Effector memory CD4-positive, alpha-beta T cell (primary cell): ENCODE results near the gene NSD1.
"Not testable (repeated sequence)": the region's sequence is repeated elsewhere in the genome, so short reads cannot be mapped to it uniquely, and the experiment has no call there.

ENCODE experiments used
- DNase-seq, 3 donors: peaks; one replicate each; pipeline ENCODE4 v3.0.0-alpha.2; 2020
- H3K27ac ChIP-seq: 2 replicates; pipeline ENCODE4 v1.7.0; 2013; ENCODE audit warnings: mild to moderate bottlenecking, low read length, moderate library complexity; ENCODE audit not compliant: insufficient read depth, poor library complexity, severe bottlenecking
- H3K27me3 ChIP-seq: replicated peaks from 2 replicates; pipeline ENCODE4 v1.7.0; 2013; ENCODE audit warnings: mild to moderate bottlenecking, low read length; ENCODE audit not compliant: insufficient read depth, control insufficient read depth, poor library complexity, severe bottlenecking
- H3K36me3 ChIP-seq: 2 replicates; pipeline ENCODE4 v1.7.0; 2013; ENCODE audit warnings: mild to moderate bottlenecking, low read length, moderate library complexity; ENCODE audit not compliant: control insufficient read depth, insufficient read depth
- H3K4me1 ChIP-seq: 2 replicates; pipeline ENCODE4 v1.7.0; 2013; ENCODE audit warnings: low read length, mild to moderate bottlenecking; ENCODE audit not compliant: control insufficient read depth, insufficient read depth, poor library complexity, severe bottlenecking
- H3K4me3 ChIP-seq: 2 replicates; pipeline ENCODE4 v1.7.0; 2013; ENCODE audit warnings: low read length, low read depth, mild to moderate bottlenecking; ENCODE audit not compliant: insufficient read depth, poor library complexity, severe bottlenecking
- H3K9me3 ChIP-seq: 2 replicates; pipeline ENCODE4 v1.7.0; 2013; ENCODE audit warnings: mild to moderate bottlenecking, low read length, moderate library complexity; ENCODE audit not compliant: control insufficient read depth

NSD1 gene

DNA sequence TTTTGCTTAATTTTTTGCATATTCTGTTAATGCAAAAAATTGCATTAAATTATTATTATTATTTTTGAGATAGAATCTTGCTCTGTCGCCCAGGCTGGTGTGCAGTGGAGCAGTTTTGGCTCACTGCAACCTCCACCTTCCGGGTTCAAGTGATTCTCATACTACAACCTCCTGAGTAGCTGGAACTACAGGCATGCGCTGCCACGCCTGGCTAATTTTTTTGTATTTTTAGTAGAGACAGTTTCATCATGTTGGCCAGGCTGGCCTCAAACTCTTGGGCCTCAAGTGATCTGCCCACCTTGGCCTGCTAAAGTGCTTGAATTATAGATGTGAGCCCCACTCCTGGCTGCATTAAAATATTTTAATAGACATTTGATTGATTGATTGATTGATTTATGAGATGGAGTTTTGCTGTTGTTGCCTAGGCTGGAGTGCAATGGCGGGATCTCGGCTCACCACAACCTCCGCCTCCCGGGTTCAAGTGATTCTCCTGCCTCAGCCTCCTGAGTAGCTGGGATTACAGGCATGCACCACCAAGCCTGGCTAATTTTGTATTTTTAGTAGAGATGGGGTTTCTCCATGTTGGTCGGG lies 44.4 kb downstream of the NSD1 start:
- H3K9me3 ChIP-seq, H3K4me1 ChIP-seq, H3K27me3 ChIP-seq, H3K4me3 ChIP-seq, H3K27ac ChIP-seq, DNase-seq, H3K36me3 ChIP-seq: not testable (repeated sequence)

DNA sequence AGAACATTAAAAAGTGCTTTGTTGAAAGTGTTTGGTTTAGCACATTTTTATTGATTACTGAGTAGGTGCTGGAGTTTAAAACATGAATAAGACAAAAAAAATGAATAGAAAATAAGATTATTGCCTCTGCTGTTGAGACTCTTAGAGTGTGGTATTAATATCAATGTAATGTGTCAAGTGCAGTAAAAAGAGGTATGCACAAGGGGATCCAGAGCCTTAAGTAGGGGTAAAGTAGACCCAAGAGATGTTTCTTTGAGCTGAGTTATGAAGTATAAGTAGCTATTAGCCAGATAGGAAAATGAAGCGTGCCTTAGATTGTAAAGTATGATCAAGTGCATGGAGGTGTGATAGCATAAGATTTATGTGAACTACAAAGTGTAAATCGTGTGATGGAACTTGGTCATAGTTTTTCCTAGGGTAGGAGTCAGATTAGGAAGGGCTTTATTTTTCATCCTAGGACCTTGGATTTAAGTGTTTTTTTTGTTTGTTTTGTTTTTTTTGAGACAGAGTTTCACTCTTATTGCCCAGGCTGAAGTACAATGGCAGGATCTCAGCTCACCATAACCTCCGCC lies 45.2 kb downstream of the NSD1 start:
- Histone ChIP-seq H3K4me3 (no peak overlapping the region), H3K9me3 (no peaks in the 10 kb centered on the region), H3K4me1 (peaks cover 4% of the 10 kb centered on the region), H3K27me3 (no peaks in the 10 kb centered on the region), H3K27ac (no peak overlapping the region), H3K36me3 (no peaks in the 10 kb centered on the region)
- no peak for DNase-seq

DNA sequence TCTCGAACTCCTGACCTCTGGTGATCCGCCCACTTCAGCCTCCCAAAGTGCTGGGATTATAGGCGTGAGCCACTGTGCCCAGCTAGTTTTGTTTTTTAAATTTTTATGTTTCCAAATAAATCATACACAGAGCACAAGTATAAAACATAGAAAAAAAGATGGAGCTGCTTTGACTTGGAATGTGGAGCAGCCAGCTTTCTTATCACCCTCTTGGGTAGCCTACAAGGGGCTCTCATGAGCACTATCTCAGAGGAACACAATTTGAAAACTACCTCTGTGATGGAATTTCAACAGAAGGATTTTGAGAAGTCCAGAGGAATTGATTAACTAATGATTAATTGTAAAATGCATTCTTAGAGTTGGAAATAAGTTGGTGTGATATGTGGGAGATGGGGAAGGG lies 45.9 kb downstream of the NSD1 start:
- no peak for DNase-seq
- Histone ChIP-seq H3K27ac (no peak overlapping the region), H3K4me1 (peaks cover 4% of the 10 kb centered on the region), H3K36me3 (no peaks in the 10 kb centered on the region), H3K27me3 (no peaks in the 10 kb centered on the region), H3K4me3 (no peak overlapping the region), H3K9me3 (no peaks in the 10 kb centered on the region)

DNA sequence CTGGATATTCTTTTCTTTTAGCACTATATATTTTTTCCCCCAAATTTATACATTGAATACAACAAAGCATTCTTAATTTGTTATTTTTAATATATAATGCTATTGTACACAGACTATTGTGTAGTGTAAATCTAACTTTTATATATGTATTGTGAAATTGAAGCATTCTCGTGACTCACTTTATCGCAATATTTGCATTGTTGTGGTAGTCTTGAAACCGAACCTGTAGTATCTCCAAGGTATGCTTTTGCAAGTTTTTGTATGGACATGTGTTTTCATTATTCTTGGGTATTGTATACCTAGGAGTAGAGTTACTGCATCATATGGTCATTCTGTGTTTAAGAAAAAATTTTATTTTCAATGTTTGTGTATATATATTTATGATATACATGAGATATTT lies 49.6 kb downstream of the NSD1 start:
- DNase-seq = no peak
- Histone ChIP-seq H3K4me1 (no peaks in the 10 kb centered on the region), H3K27ac (no peak overlapping the region)

DNA sequence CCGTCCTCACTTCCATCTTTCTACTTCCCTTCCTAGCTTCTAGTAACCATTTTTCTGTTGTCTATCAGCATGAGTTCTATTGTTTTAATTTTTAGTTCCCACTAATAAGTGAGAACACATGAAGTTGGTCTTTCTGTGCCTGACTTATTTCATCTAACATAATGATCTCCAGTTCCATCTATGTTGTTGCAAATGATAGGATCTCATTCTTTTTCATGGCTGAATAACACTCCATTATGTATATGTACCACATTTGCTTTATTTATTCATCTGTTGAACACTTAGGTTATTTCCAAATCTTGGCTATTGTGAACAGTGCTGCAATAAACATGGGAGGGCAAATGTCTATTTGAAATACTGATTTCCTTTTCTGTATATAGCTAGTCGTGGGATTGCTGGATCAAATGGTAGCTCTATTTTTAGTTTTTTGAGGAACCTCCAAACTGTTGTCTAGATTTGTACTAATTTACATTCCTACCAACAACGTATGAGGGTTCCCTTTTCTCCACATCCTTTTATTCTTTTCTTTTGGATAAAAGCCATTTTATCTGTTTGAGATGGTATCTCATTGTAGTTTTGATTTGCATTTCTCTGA lies 50.3 kb downstream of the NSD1 start:
- no peak overlapping the region for H3K4me3 ChIP-seq
- H3K9me3 ChIP-seq = no peaks in the 10 kb centered on the region
- no peak overlapping the region for H3K27ac ChIP-seq

More for the DNA sequence above, 49.6 kb downstream of the NSD1 start:
- H3K4me3 ChIP-seq = no peak overlapping the region
- H3K9me3 ChIP-seq = no peaks in the 10 kb centered on the region
- H3K36me3 ChIP-seq = peaks cover 4% of the 10 kb centered on the region
- no peaks in the 10 kb centered on the region for H3K27me3 ChIP-seq

DNA sequence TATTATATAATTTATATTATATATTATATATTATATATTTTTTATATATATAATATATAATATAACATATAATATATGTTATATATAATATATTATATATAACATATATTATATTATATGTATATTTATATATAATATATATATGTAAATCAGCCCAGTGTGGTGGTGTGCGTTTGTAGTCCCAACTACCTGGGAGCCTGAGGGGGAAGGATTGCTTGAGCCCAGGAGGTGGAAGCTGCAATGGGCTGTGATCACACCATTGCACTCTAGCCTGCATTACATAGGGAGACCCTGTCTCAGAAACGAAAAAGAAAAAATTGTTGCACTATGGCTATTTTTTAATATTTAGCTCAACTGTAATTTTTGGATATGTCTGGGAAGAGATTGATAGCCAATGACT lies 52.4 kb downstream of the NSD1 start:
- H3K36me3 ChIP-seq = peaks cover 4% of the 10 kb centered on the region
- H3K4me3 ChIP-seq = no peak overlapping the region
- no peaks in the 10 kb centered on the region for H3K4me1 ChIP-seq
- no peak for DNase-seq
- no peaks in the 10 kb centered on the region for H3K27me3 ChIP-seq
- no peaks in the 10 kb centered on the region for H3K9me3 ChIP-seq
- no peak overlapping the region for H3K27ac ChIP-seq

More for the DNA sequence above, 50.3 kb downstream of the NSD1 start:
- DNase-seq = no peak
- Histone ChIP-seq H3K4me1 (no peaks in the 10 kb centered on the region), H3K36me3 (peaks cover 4% of the 10 kb centered on the region), H3K27me3 (no peaks in the 10 kb centered on the region)

DNA sequence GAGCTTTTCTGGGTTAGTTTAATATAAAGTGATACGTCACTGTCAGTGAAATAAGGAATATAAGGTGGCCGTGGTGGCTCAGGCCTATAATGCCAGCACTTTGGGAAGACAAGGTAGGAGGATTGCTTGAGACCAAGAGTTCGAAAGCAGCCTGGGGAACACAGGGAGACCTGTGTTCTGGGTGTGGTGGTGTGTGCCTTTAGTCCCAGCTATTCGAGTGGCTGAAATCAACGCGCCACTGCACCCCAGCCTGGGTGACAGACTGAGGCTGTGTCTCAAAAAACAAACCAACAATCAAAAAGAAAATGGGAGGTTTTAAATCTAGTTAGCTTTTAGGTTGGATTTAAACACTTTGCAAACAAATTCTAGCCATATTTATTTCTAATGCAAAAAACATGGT lies 53.1 kb downstream of the NSD1 start:
- Histone ChIP-seq H3K27me3 (no peaks in the 10 kb centered on the region), H3K4me1 (no peaks in the 10 kb centered on the region), H3K4me3 (no peak overlapping the region), H3K9me3 (no peaks in the 10 kb centered on the region), H3K36me3 (peaks cover 4% of the 10 kb centered on the region), H3K27ac (no peak overlapping the region)
- DNase-seq = no peak

DNA sequence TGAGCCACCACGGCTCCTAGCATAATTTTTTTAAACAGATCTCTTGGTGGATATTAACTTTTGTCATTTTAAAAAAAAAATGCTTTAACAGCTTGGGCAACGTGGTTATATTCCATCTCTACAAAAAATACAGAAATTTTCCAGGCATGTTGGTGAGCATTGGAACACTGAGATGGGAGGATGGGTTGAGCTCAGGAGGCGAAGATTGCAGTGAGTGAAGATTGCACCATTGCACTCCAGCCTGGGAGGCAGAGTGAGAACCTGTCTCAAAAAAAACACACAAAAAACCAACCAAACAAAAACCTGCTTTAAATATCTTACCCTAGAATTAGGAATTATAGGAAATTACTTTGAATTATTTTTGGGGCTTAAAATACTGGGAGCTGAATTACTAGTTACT lies 55.2 kb downstream of the NSD1 start:
- no peak for DNase-seq
- no peaks in the 10 kb centered on the region for H3K27me3 ChIP-seq
- no peak overlapping the region for H3K4me3 ChIP-seq
- no peak overlapping the region for H3K27ac ChIP-seq
- peaks cover 10% of the 10 kb centered on the region for H3K36me3 ChIP-seq
- no peaks in the 10 kb centered on the region for H3K9me3 ChIP-seq
- no peaks in the 10 kb centered on the region for H3K4me1 ChIP-seq

DNA sequence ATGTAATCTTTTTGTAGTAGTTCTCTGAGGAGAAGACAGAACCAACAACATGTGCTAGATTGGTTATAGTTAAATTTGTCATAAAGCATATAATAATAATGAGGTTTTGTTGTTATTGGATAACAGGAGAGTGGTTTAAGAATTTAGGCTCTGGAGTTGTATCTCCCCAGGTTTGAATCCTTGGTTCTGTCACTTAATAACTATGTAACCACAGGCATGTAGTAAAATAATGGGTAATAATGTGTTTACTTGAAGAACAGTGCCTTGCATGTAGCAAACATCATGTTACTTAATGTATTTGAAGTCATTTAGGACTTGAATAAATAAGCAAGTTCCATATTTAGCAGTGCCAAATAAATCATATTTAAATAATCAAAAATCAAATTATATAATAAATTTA lies 55.8 kb downstream of the NSD1 start:
- no peaks in the 10 kb centered on the region for H3K27me3 ChIP-seq
- DNase-seq = no peak
- no peaks in the 10 kb centered on the region for H3K4me1 ChIP-seq
- no peak overlapping the region for H3K27ac ChIP-seq
- no peaks in the 10 kb centered on the region for H3K9me3 ChIP-seq
- no peak overlapping the region for H3K4me3 ChIP-seq
- H3K36me3 ChIP-seq = peaks cover 15% of the 10 kb centered on the region

DNA sequence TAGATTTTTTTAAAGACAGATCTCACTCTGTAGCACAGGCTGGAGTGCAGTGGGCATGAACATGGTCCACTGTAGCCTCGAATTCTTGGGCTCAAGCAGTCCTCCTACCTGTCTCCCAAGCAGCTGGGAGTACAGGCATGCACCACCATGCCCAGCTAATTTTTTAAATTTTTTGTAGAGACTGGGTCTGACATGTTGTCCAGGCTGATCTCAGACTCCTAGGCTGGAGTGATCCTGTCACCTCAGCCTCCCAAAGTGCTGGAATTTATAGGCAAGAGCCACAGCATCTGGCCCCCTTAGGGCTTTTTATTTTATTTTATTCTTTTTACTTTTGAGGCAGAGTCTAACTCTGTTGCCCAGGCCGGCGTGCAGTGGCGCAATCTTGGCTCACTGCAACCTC lies 56.4 kb downstream of the NSD1 start:
- Histone ChIP-seq H3K27ac (no peak overlapping the region), H3K36me3 (peaks cover 15% of the 10 kb centered on the region), H3K4me3 (no peak overlapping the region), H3K4me1 (no peaks in the 10 kb centered on the region), H3K9me3 (no peaks in the 10 kb centered on the region), H3K27me3 (no peaks in the 10 kb centered on the region)
- DNase-seq = no peak
